Measurements from ENCODE around the gene RHAG. TPM values are rescaled to one million over a fixed set of nuclear protein-coding genes. Genes with fewer than 3 reads are reported as not detected.

Gene RHAG
- total RNA-seq, 4 donors from 2014 or later, result 0.25 to 0.94 (median 0.27) TPM; not detected in 1

- WGBS, 2 donors (ENCODE audit: low coverage in 1 of 2), result 90 to 100% methylated on average over 1 to 2 of the region's 2 CpGs
- TF ChIP-seq CTCF (IDR thresholded peaks at IDR 0.05) (no peak), EP300 (IDR thresholded peaks at IDR 0.05) (no peak), POLR2AphosphoS5 (IDR thresholded peaks at IDR 0.05) (no peak)
Measured at GRCh38 chr6:49647476-49647875, 10.8 kb upstream of the RHAG start.

GRCh38 chr6:49646942-49647341, 10.3 kb upstream of the RHAG start:
- H3K27ac ChIP-seq, result no peak overlapping the region
- no peaks in the 10 kb centered on the region for H3K36me3 ChIP-seq
- H3K4me1 ChIP-seq, result no peaks in the 10 kb centered on the region
- no peaks in the 10 kb centered on the region for H3K9me3 ChIP-seq
- ATAC-seq, result no peak
- no peak overlapping the region for H3K4me3 ChIP-seq
- no peaks in the 10 kb centered on the region for H3K27me3 ChIP-seq
- TF ChIP-seq EP300 (IDR thresholded peaks at IDR 0.05) (no peak), POLR2AphosphoS5 (IDR thresholded peaks at IDR 0.05) (no peak), POLR2A (IDR thresholded peaks at IDR 0.05) (no peak), CTCF (IDR thresholded peaks at IDR 0.05) (no peak)
- WGBS, 2 donors (ENCODE audit: low coverage in 1 of 2), result 73 to 74% methylated on average over 4 of the region's 4 CpGs

More at GRCh38 chr6:49647476-49647875, 10.8 kb upstream of the RHAG start:
- no peak for ATAC-seq
- Histone ChIP-seq H3K27ac (no peak overlapping the region), H3K9me3 (no peaks in the 10 kb centered on the region), H3K4me1 (no peaks in the 10 kb centered on the region), H3K27me3 (no peaks in the 10 kb centered on the region), H3K36me3 (no peaks in the 10 kb centered on the region), H3K4me3 (no peak overlapping the region)

- H3K4me3 ChIP-seq, result no peak overlapping the region
- no peak overlapping the region for H3K27ac ChIP-seq
- H3K27me3 ChIP-seq, result no peaks in the 10 kb centered on the region
- H3K4me1 ChIP-seq, result no peaks in the 10 kb centered on the region
- no peak for ATAC-seq
- no peaks in the 10 kb centered on the region for H3K36me3 ChIP-seq
- no peak for TF ChIP-seq EP300 (IDR thresholded peaks at IDR 0.05)
- TF ChIP-seq POLR2A (IDR thresholded peaks at IDR 0.05), result no peak
- no peak for TF ChIP-seq POLR2AphosphoS5 (IDR thresholded peaks at IDR 0.05)
- no peak for TF ChIP-seq CTCF (IDR thresholded peaks at IDR 0.05)
- 75 to 89% methylated on average over 3 of the region's 3 CpGs for WGBS, 2 donors (ENCODE audit: low coverage in 1 of 2)
- H3K9me3 ChIP-seq, result no peaks in the 10 kb centered on the region
Measured at GRCh38 chr6:49646130-49646824, 9.6 kb upstream of the RHAG start.

GRCh38 chr6:49645139-49645538, 8.5 kb upstream of the RHAG start:
- TF ChIP-seq EP300 (IDR thresholded peaks at IDR 0.05) (no peak), CTCF (IDR thresholded peaks at IDR 0.05) (no peak), POLR2A (IDR thresholded peaks at IDR 0.05) (no peak), POLR2AphosphoS5 (IDR thresholded peaks at IDR 0.05) (no peak)
- Histone ChIP-seq H3K27me3 (no peaks in the 10 kb centered on the region), H3K36me3 (no peaks in the 10 kb centered on the region), H3K4me3 (no peak overlapping the region), H3K4me1 (no peaks in the 10 kb centered on the region), H3K27ac (no peak overlapping the region), H3K9me3 (no peaks in the 10 kb centered on the region)
- no peak for ATAC-seq
- 81 to 100% methylated on average over 3 of the region's 3 CpGs for WGBS, 2 donors (ENCODE audit: low coverage in 1 of 2)

GRCh38 chr6:49639177-49639817, 2.7 kb upstream of the RHAG start:
- no peak for ATAC-seq
- Histone ChIP-seq H3K4me3 (no peak overlapping the region), H3K36me3 (no peaks in the 10 kb centered on the region), H3K27me3 (no peaks in the 10 kb centered on the region), H3K9me3 (no peaks in the 10 kb centered on the region), H3K4me1 (no peaks in the 10 kb centered on the region), H3K27ac (no peak overlapping the region)
- WGBS, 2 donors (ENCODE audit: low coverage in 1 of 2), result 49% methylated on average over 3 to 5 of the region's 5 CpGs
- TF ChIP-seq EP300 (IDR thresholded peaks at IDR 0.05) (no peak), POLR2AphosphoS5 (IDR thresholded peaks at IDR 0.05) (no peak), POLR2A (IDR thresholded peaks at IDR 0.05) (no peak), CTCF (IDR thresholded peaks at IDR 0.05) (no peak)

All from gastroesophageal sphincter (tissue), 4 donors.